Measurements from ENCODE around the gene GNB4. TPM values are rescaled to one million over a fixed set of nuclear protein-coding genes. Genes with fewer than 3 reads are reported as not detected.

Gene GNB4
- polyA plus RNA-seq, 1 of the 3 experiments (the other 2 are of a cell fraction), result 8.7 TPM

- no peaks in the 10 kb centered on the region for H3F3A ChIP-seq (replicated peaks; ENCODE audit: insufficient read depth)
- no peaks in the 10 kb centered on the region; the same call in 1 of the 2 replicates for H3K27me3 ChIP-seq (ENCODE audit: insufficient read depth)
- no peak for TF ChIP-seq ELF1 (IDR thresholded peaks at IDR 0.05)
- TF ChIP-seq RXRA (IDR thresholded peaks at IDR 0.05; ENCODE audit: borderline replicate concordance, low read depth), result no peak
- TF ChIP-seq PBX3 (IDR thresholded peaks at IDR 0.05), result no peak
- no peak for TF ChIP-seq REST (IDR thresholded peaks at IDR 0.05; ENCODE audit: low read depth, low read length)
- TF ChIP-seq GATA2 (CRISPR knock-in tag; IDR thresholded peaks at IDR 0.05), result no peak
- no peak overlapping the region for H3K4me3 ChIP-seq (ENCODE audit: low read depth in 2 of 2, low read length in 1 of 2)
- H3K4me1 ChIP-seq (ENCODE audit: control insufficient read depth in 1 of 2, insufficient read depth in 2 of 2, low read depth in 1 of 2, low read length in 1 of 2), result no peaks in the 10 kb centered on the region
- H3K9ac ChIP-seq, result no peak overlapping the region
- no peak overlapping the region for H3K27ac ChIP-seq (ENCODE audit: low read depth in 2 of 2, low read length in 1 of 2)
- H3K36me3 ChIP-seq (replicated peaks in 1 of 2; ENCODE audit: control insufficient read depth in 1 of 2, insufficient read depth in 2 of 2, low read length in 1 of 2), result no peaks in the 10 kb centered on the region
- ChIA-PET POLR2A (no interaction called here), CTCF (interaction anchor here (1.2 kb wide), 1 partner anchor 63 kb away, joined by 4 read pairs; no protein-coding TSS in a partner anchor)
- H2AFZ ChIP-seq (ENCODE audit: low read depth), result no peak overlapping the region
- no peak overlapping the region for H3K4me2 ChIP-seq
- H3K9me2 ChIP-seq, result no peaks in the 10 kb centered on the region
- no peaks in the 10 kb centered on the region for H3K79me2 ChIP-seq (ENCODE audit: insufficient read depth)
- DNase-seq, result no peak
- H4K20me1 ChIP-seq (ENCODE audit: insufficient read depth), result no peaks in the 10 kb centered on the region
- H3K9me3 ChIP-seq, result no peaks in the 10 kb centered on the region
- 33% methylated on average over 1 of the region's 1 CpG for WGBS (ENCODE audit: low lambda C conversion rate)
Measured at GRCh38 chr3:179463319-179463718, 12.0 kb upstream of the GNB4 start.

GRCh38 chr3:179460260-179460659 lies 9.0 kb upstream of the GNB4 start:
- Histone ChIP-seq H3K79me2 (ENCODE audit: insufficient read depth) (no peaks in the 10 kb centered on the region), H3K27me3 (ENCODE audit: insufficient read depth) (no peaks in the 10 kb centered on the region; the same call in 1 of the 2 replicates), H3K4me1 (ENCODE audit: control insufficient read depth in 1 of 2, insufficient read depth in 2 of 2, low read depth in 1 of 2, low read length in 1 of 2) (no peaks in the 10 kb centered on the region), H3K36me3 (replicated peaks in 1 of 2; ENCODE audit: control insufficient read depth in 1 of 2, insufficient read depth in 2 of 2, low read length in 1 of 2) (no peaks in the 10 kb centered on the region), H4K20me1 (ENCODE audit: insufficient read depth) (no peaks in the 10 kb centered on the region), H3K4me3 (ENCODE audit: low read depth in 2 of 2, low read length in 1 of 2) (no peak overlapping the region), H3K9ac (no peak overlapping the region), H2AFZ (ENCODE audit: low read depth) (no peak overlapping the region), H3K27ac (ENCODE audit: low read depth in 2 of 2, low read length in 1 of 2) (no peak overlapping the region), H3K4me2 (no peak overlapping the region), H3K9me3 (no peaks in the 10 kb centered on the region), H3F3A (replicated peaks; ENCODE audit: insufficient read depth) (no peaks in the 10 kb centered on the region), H3K9me2 (no peaks in the 10 kb centered on the region)
- ChIA-PET CTCF (no interaction called here), POLR2A (no interaction called here)
- DNase-seq, result no peak
- TF ChIP-seq USF2 (IDR thresholded peaks at IDR 0.05; ENCODE audit: borderline replicate concordance, low read depth, low read length), result no peak
- no peak for TF ChIP-seq GATA2 (CRISPR knock-in tag; IDR thresholded peaks at IDR 0.05)
- no peak for TF ChIP-seq GABPA (IDR thresholded peaks at IDR 0.05; ENCODE audit: low read depth)
- no peak for TF ChIP-seq RXRA (IDR thresholded peaks at IDR 0.05; ENCODE audit: borderline replicate concordance, low read depth)
- TF ChIP-seq REST (IDR thresholded peaks at IDR 0.05; ENCODE audit: low read depth, low read length), result no peak
- TF ChIP-seq SIN3A (IDR thresholded peaks at IDR 0.05; ENCODE audit: borderline replicate concordance, low read depth, low read length), result no peak
- no peak for TF ChIP-seq PBX3 (IDR thresholded peaks at IDR 0.05)
